K562 (cell line): ENCODE results near the gene KAZN. TPM values are rescaled to one million over a fixed set of nuclear protein-coding genes. Genes with fewer than 3 reads are reported as not detected.
A peak's percentile ranks its signal among the peaks of the same experiment; 100 is the strongest.

Source experiments
- DPF2 ChIP-seq: fragments of 450-650 bp; IDR thresholded peaks from 2 replicates; pipeline ENCODE4 v1.6.1; 2016
- ELK1 ChIP-seq: sonication (generic); formaldehyde crosslinking; IDR thresholded peaks from 2 replicates; pipeline ENCODE4 v1.8.1; 2022; ENCODE audit warnings: missing genetic modification reagents
- ID3 ChIP-seq, 2 experiments: fragments of 250-450 bp in 1 of 2; fragments of 450-650 bp in 1 of 2; sonication (Bioruptor Pico) in 1 of 2; IDR thresholded peaks; 2 replicates each; pipeline versions ENCODE4 v1.6.1 to v1.8.0; 2016 to 2021; ENCODE audit warnings: mild to moderate bottlenecking in 2 of 2, moderate library complexity in 2 of 2, missing compliant biosample characterization in 1 of 2, missing genetic modification characterization in 1 of 2
- MAX ChIP-seq: sonication (generic); formaldehyde crosslinking; IDR thresholded peaks from 2 replicates; pipeline ENCODE4 v1.9.0; 2022; ENCODE audit warnings: mild to moderate bottlenecking, missing genetic modification reagents
- MTA2 ChIP-seq: fragments of 450-650 bp; IDR thresholded peaks from 2 replicates; pipeline ENCODE4 v1.6.1; 2016; ENCODE audit warnings: low read depth
- NFRKB ChIP-seq: fragments of 450-650 bp; IDR thresholded peaks from 2 replicates; pipeline ENCODE4 v1.6.1; 2016; ENCODE audit warnings: low read depth
- NR2C1 ChIP-seq, 2 experiments: fragments of 450-650 bp; IDR thresholded peaks; 2 replicates each; pipeline ENCODE4 v1.6.1; 2017; ENCODE audit warnings: mild to moderate bottlenecking in 2 of 2, antibody characterized with exemption in 1 of 2, inconsistent platforms in 1 of 2, missing compliant biosample characterization in 1 of 2, missing genetic modification characterization in 1 of 2
- PML ChIP-seq: IDR thresholded peaks from 2 replicates; pipeline ENCODE4 v1.6.1; 2012; ENCODE audit warnings: low read length, inconsistent platforms
- SNIP1 ChIP-seq: fragments of 450-650 bp; IDR thresholded peaks from 2 replicates; pipeline ENCODE4 v1.7.1; 2017; ENCODE audit warnings: low read depth, mild to moderate bottlenecking
- STAT6 ChIP-seq: sonication (generic); formaldehyde crosslinking; IDR thresholded peaks from 2 replicates; pipeline ENCODE4 v1.8.1; 2023; ENCODE audit warnings: mild to moderate bottlenecking, missing genetic modification reagents
- THRB ChIP-seq: fragments of 450-650 bp; formaldehyde crosslinking; conservative IDR thresholded peaks from 2 replicates; pipeline ENCODE4 v1.4.0; 2022; ENCODE audit warnings: mild to moderate bottlenecking, missing genetic modification characterization
- UBTF ChIP-seq, 2 experiments: IDR thresholded peaks; 2 replicates each; pipeline ENCODE4 v1.6.1; 2012; ENCODE audit warnings: improper control_type of control experiment in 2 of 2, low read depth in 2 of 2, low read length in 2 of 2, borderline replicate concordance in 1 of 2
- ZNF133 ChIP-seq: fragments of 250-450 bp; sonication (Bioruptor Pico); IDR thresholded peaks from 2 replicates; pipeline ENCODE4 v1.4.0; 2020; ENCODE audit warnings: mild to moderate bottlenecking
- ZNF140 ChIP-seq: fragments of 250-450 bp; sonication (Bioruptor Pico); IDR thresholded peaks from 2 replicates; pipeline ENCODE4 v1.8.0; 2021; ENCODE audit warnings: moderate library complexity, mild to moderate bottlenecking, inconsistent platforms
- ZNF217 ChIP-seq: sonication (generic); formaldehyde crosslinking; IDR thresholded peaks from 2 replicates; pipeline ENCODE4 v1.8.0; 2022; ENCODE audit warnings: mild to moderate bottlenecking, missing genetic modification reagents
- ZNF384 ChIP-seq: IDR thresholded peaks from 2 replicates; pipeline ENCODE4 v1.6.1; 2012; ENCODE audit warnings: low read depth, low read length, improper control_type of control experiment
- ZNF589 ChIP-seq: fragments of 200-800 bp; sonication (Bioruptor generic); IDR thresholded peaks from 2 replicates; pipeline ENCODE4 v1.6.1; 2016; ENCODE audit warnings: low read depth, missing genetic modification characterization, missing compliant biosample characterization
- ZNF639 ChIP-seq, 2 experiments: fragments of 200-800 bp in 1 of 2; sonication (Bioruptor generic) in 1 of 2; sonication (generic) in 1 of 2; formaldehyde crosslinking in 1 of 2; IDR thresholded peaks in 1 of 2; conservative IDR thresholded peaks in 1 of 2; 2 replicates each; pipeline versions ENCODE4 v1.5.0 to v1.6.1; 2016 to 2020; ENCODE audit warnings: missing compliant biosample characterization in 1 of 2, missing genetic modification characterization in 1 of 2, missing genetic modification reagents in 1 of 2
- polyA plus RNA-seq, 8 experiments: library from polyadenylated mRNA; depleted of rRNA in 4 of 8; stranded (reverse) in 5 of 8; unstranded in 3 of 8; fragments of >200 nt; fragmentation: Nextera tagmentation in 2 of 8; fragmentation: Illumina TruSeq in 1 of 8; extraction: Ambion mirVana in 2 of 8; extraction: Trizol in 1 of 8; gene quantifications; 2 replicates each; pipeline versions ENCODE4 v1.2.1 to v1.2.3, GENCODE V29; 2011 to 2014; ENCODE audit warnings: inconsistent platforms in 1 of 8, missing spikeins in 1 of 8
- total RNA-seq, 7 experiments: library from RNA; depleted of rRNA in 6 of 7; stranded (reverse); fragments of >200 nt in 6 of 7; fragmentation: Illumina TruSeq in 2 of 7; extraction: Trizol in 2 of 7; gene quantifications; 2 replicates each; pipeline versions ENCODE4 v1.2.1 to v1.2.3, GENCODE V29; 2011 to 2021; ENCODE audit warnings: low replicate concordance in 1 of 7

Gene KAZN
- total and polyA plus RNA-seq, 9 of the 15 experiments (the other 6 are each of a cell fraction or from before 2014, with no cell fraction given), result 2.1 to 21.6 (median 5.4) TPM

GRCh38 chr1:15017120-15017519 is 418.6 kb downstream of the KAZN start (continued):
- TF ChIP-seq STAT6 (CRISPR knock-in tag) (no peak), ZNF133 (CRISPR knock-in tag) (no peak), PML (no peak), ELK1 (CRISPR knock-in tag) (no peak), UBTF (IDR thresholded peaks at IDR 0.05; ENCODE audit: borderline replicate concordance in 1 of 2, low read depth in 2 of 2, low read length in 2 of 2) (no peak), ZNF384 (peak; percentile 55), MAX (CRISPR knock-in tag) (no peak), NR2C1 (IDR thresholded peaks at IDR 0.05) (no peak), NR2C1 (tag; IDR thresholded peaks at IDR 0.05) (peak; percentile 15; the same call in 1 of the 2 replicates), MTA2 (no peak), THRB (CRISPR knock-in tag) (no peak), ZNF639 (CRISPR knock-in tag; conservative IDR thresholded peaks at IDR 0.05 in 1 of 2, IDR thresholded peaks at IDR 0.05 in 1 of 2) (no peak), ID3 (CRISPR knock-in tag; IDR thresholded peaks at IDR 0.05) (no peak), ID3 (tag; IDR thresholded peaks at IDR 0.05) (no peak), SNIP1 (no peak), ZNF217 (no peak), NFRKB (no peak), ZNF589 (CRISPR knock-in tag) (no peak), DPF2 (peak; percentile 32; the same call in 1 of the 2 replicates), ZNF140 (CRISPR knock-in tag) (no peak)
